CD14-positive monocyte (primary cell): ENCODE data around the gene APCDD1L. TPM values are rescaled to one million over a fixed set of nuclear protein-coding genes. Genes with fewer than 3 reads are reported as not detected.

Source experiments
- DNase-seq, 3 donors: peaks; one replicate each; pipeline ENCODE4 v3.0.0-alpha.2; 2011 to 2022
- H2AFZ ChIP-seq: 2 replicates; pipeline ENCODE4 v1.6.0; 2012; ENCODE audit warnings: mild to moderate bottlenecking, low read depth, low read length, inconsistent platforms; ENCODE audit not compliant: insufficient read depth, poor library complexity, severe bottlenecking
- H3K27ac ChIP-seq, 2 donors: 1 replicate in 1 of 2; 2 replicates in 1 of 2; pipeline ENCODE4 v1.5.1; 2012 to 2013; ENCODE audit warnings: low read length in 2 of 2, control low read depth in 1 of 2, inconsistent platforms in 1 of 2, low read depth in 1 of 2, mild to moderate bottlenecking in 1 of 2
- H3K27me3 ChIP-seq, 2 donors: one replicate each; pipeline versions ENCODE4 v1.6.0 to v1.6.1; 2011 to 2013; ENCODE audit warnings: low read length in 2 of 2; ENCODE audit not compliant: control insufficient read depth in 2 of 2, insufficient read depth in 2 of 2
- H3K36me3 ChIP-seq, 2 donors: replicated peaks in 1 of 2; 1 replicate in 1 of 2; 2 replicates in 1 of 2; pipeline versions ENCODE4 v1.5.1 to v1.6.1; 2012 to 2013; ENCODE audit warnings: low read length in 2 of 2, control low read depth in 1 of 2, inconsistent platforms in 1 of 2, mild to moderate bottlenecking in 1 of 2; ENCODE audit not compliant: insufficient read depth in 2 of 2, control insufficient read depth in 1 of 2
- H3K4me1 ChIP-seq, 2 donors: 1 replicate in 1 of 2; 2 replicates in 1 of 2; pipeline versions ENCODE4 v1.5.1 to v1.6.1; 2012 to 2013; ENCODE audit warnings: low read length in 2 of 2, control low read depth in 1 of 2, inconsistent platforms in 1 of 2, mild to moderate bottlenecking in 1 of 2, moderate library complexity in 1 of 2; ENCODE audit not compliant: insufficient read depth in 2 of 2, control insufficient read depth in 1 of 2
- H3K4me2 ChIP-seq: replicated peaks from 2 replicates; pipeline ENCODE3; 2012; ENCODE audit warnings: low read length, moderate library complexity, mild to moderate bottlenecking; ENCODE audit not compliant: poor library complexity, severe bottlenecking; ENCODE audit errors: extremely low read depth
- H3K4me3 ChIP-seq, 3 experiments: fragments of 200-600 bp in 1 of 3; sonication (generic) in 1 of 3; replicated peaks in 1 of 3; 1 replicate in 2 of 3; 2 replicates in 1 of 3; pipeline ENCODE4 v1.5.1; 2011 to 2013; ENCODE audit warnings: low read length in 3 of 3, mild to moderate bottlenecking in 3 of 3, control low read depth in 2 of 3, low read depth in 2 of 3, inconsistent platforms in 1 of 3, moderate library complexity in 1 of 3
- H3K79me2 ChIP-seq: 2 replicates; pipeline ENCODE4 v1.6.0; 2012; ENCODE audit warnings: mild to moderate bottlenecking, control low read depth, inconsistent platforms, low read length, moderate library complexity; ENCODE audit not compliant: insufficient read depth
- H3K9ac ChIP-seq: 2 replicates; pipeline ENCODE4 v1.6.0; 2017; ENCODE audit warnings: low read length, mild to moderate bottlenecking; ENCODE audit not compliant: insufficient read depth, poor library complexity, severe bottlenecking
- H3K9me3 ChIP-seq, 2 donors: replicated peaks in 1 of 2; 1 replicate in 1 of 2; 2 replicates in 1 of 2; pipeline versions ENCODE4 v1.5.1 to v1.6.1; 2012 to 2013; ENCODE audit warnings: low read length in 2 of 2, control low read depth in 1 of 2; ENCODE audit not compliant: control insufficient read depth in 1 of 2, insufficient read depth in 1 of 2
- H4K20me1 ChIP-seq: 2 replicates; pipeline ENCODE4 v1.6.0; 2012; ENCODE audit warnings: mild to moderate bottlenecking, low read length, control low read depth, moderate library complexity; ENCODE audit not compliant: insufficient read depth
- H3K27ac Mint-ChIP-seq, 7 donors: one replicate each; pipeline ENCODE4 v1.8.0; 2020; ENCODE audit warnings: mild to moderate bottlenecking in 7 of 7, mixed read lengths in 7 of 7, moderate library complexity in 6 of 7, inconsistent platforms in 2 of 7
- H3K27me3 Mint-ChIP-seq, 3 donors: one replicate each; pipeline ENCODE4 v1.8.0; 2021 to 2022; ENCODE audit warnings: low read depth in 3 of 3, mild to moderate bottlenecking in 3 of 3, mixed read lengths in 3 of 3, moderate library complexity in 3 of 3, inconsistent platforms in 1 of 3
- H3K36me3 Mint-ChIP-seq, 2 donors: one replicate each; pipeline ENCODE4 v1.8.0; 2020; ENCODE audit warnings: mixed read lengths in 2 of 2, inconsistent platforms in 1 of 2, mild to moderate bottlenecking in 1 of 2
- H3K4me1 Mint-ChIP-seq: one replicate; pipeline ENCODE4 v1.8.0; 2020; ENCODE audit warnings: mild to moderate bottlenecking, mixed read lengths
- H3K4me3 Mint-ChIP-seq, 2 donors: one replicate each; pipeline ENCODE4 v1.8.0; 2020; ENCODE audit warnings: mild to moderate bottlenecking in 2 of 2, mixed read lengths in 2 of 2, moderate library complexity in 1 of 2
- H3K9me3 Mint-ChIP-seq, 7 donors: one replicate each; pipeline ENCODE4 v1.8.0; 2020 to 2022; ENCODE audit warnings: mixed read lengths in 7 of 7, mild to moderate bottlenecking in 6 of 7, moderate library complexity in 6 of 7, inconsistent platforms in 2 of 7
- CTCF ChIP-seq: fragments of 200-600 bp; IDR thresholded peaks from one replicate; pipeline ENCODE4 v1.8.0; 2022; ENCODE audit warnings: antibody characterized with exemption, mild to moderate bottlenecking
- WGBS: methylation state at CpG from one replicate; pipeline ENCODE4 v1.1.5; 2013; ENCODE audit warnings: missing lambda C conversion rate; ENCODE audit not compliant: insufficient coverage; 5-methylcytosine and 5-hydroxymethylcytosine counted together
- intact Hi-C, 2 donors: fragments of 100-400 bp; cut with micrococcal nuclease; formaldehyde crosslinking; loops; one replicate each; pipeline versions ENCODE4 v1.15.0 to v1.15.1; 2023
- polyA plus RNA-seq, 3 donors: library from polyadenylated mRNA; depleted of rRNA in 1 of 3; unstranded in 2 of 3; stranded (reverse) in 1 of 3; fragments of 300-500 nt in 2 of 3; fragments of >200 nt in 1 of 3; fragmentation: Illumina TruSeq in 2 of 3; gene quantifications; 1 replicate in 2 of 3; 2 replicates in 1 of 3; pipeline ENCODE4 v1.2.3, GENCODE V29; 2012 to 2021

The APCDD1L gene
- polyA plus RNA-seq, 3 donors: not detected

- H3K27me3 ChIP-seq: no peaks in the 10 kb centered on the region
- no peaks in the 10 kb centered on the region for H3K4me1 ChIP-seq
- H3K27ac ChIP-seq: no peak overlapping the region
- no peak overlapping the region for H2AFZ ChIP-seq
- Mint-ChIP-seq H3K36me3 (peaks cover 54 to 70% of the 10 kb centered on the region in 2 donors), H3K4me1 (peaks cover 8% of the 10 kb centered on the region), H3K27ac (no peak overlapping the region), H3K9me3 (no peaks in the 10 kb centered on the region), H3K4me3 (no peak overlapping the region), H3K27me3 (no peaks in the 10 kb centered on the region)
- peaks cover 74% of the 10 kb centered on the region for H4K20me1 ChIP-seq
- peaks cover 27 to 85% of the 10 kb centered on the region in 2 donors for H3K36me3 ChIP-seq
- H3K4me2 ChIP-seq: no peak overlapping the region
- no peak overlapping the region for H3K4me3 ChIP-seq
- no peak overlapping the region for H3K9ac ChIP-seq
- intact Hi-C loops: no loop called here
- no peaks in the 10 kb centered on the region for H3K9me3 ChIP-seq
- no peak for TF ChIP-seq CTCF
- WGBS: 100% methylated on average over 1 of the region's 5 CpGs
- DNase-seq: no peak
- peaks cover 54% of the 10 kb centered on the region for H3K79me2 ChIP-seq
Measured at GRCh38 chr20:58436868-58437645, 78.1 kb downstream of the APCDD1L start.

GRCh38 chr20:58435237-58435636 lies 80.0 kb downstream of the APCDD1L start:
- no peak overlapping the region for H3K4me3 ChIP-seq
- peaks cover 17 to 82% of the 10 kb centered on the region in 2 donors for H3K36me3 ChIP-seq
- Mint-ChIP-seq H3K36me3 (peaks cover 46 to 67% of the 10 kb centered on the region in 2 donors), H3K27me3 (no peaks in the 10 kb centered on the region), H3K4me3 (no peak overlapping the region), H3K9me3 (no peaks in the 10 kb centered on the region), H3K27ac (peak overlapping the region in 3 of 7 donors; percentile 17 to 75 (median 75)), H3K4me1 (peaks cover 12% of the 10 kb centered on the region)
- no peaks in the 10 kb centered on the region for H3K4me1 ChIP-seq
- no peaks in the 10 kb centered on the region for H3K9me3 ChIP-seq
- no peaks in the 10 kb centered on the region for H3K27me3 ChIP-seq
- H2AFZ ChIP-seq: no peak overlapping the region
- WGBS: 98% methylated on average over 5 of the region's 6 CpGs
- no peak for TF ChIP-seq CTCF
- H3K4me2 ChIP-seq: no peak overlapping the region
- DNase-seq: no peak
- no peak overlapping the region for H3K27ac ChIP-seq
- no peak overlapping the region for H3K9ac ChIP-seq
- intact Hi-C loops: no loop called here
- peaks cover 90% of the 10 kb centered on the region for H4K20me1 ChIP-seq
- H3K79me2 ChIP-seq: peaks cover 72% of the 10 kb centered on the region
